ENCODE results near the gene NAT10. TPM values are rescaled to one million over a fixed set of nuclear protein-coding genes. Genes with fewer than 3 reads are reported as not detected.
A peak's percentile ranks its signal among the peaks of the same experiment; 100 is the strongest.
"Not testable (repeated sequence)": the region's sequence is repeated elsewhere in the genome, so short reads cannot be mapped to it uniquely, and the experiment has no call there.

The NAT10 gene
- total and polyA plus RNA-seq, 8 donors: 30.0 to 69.3 (median 62.6) TPM

- no peak for ATAC-seq
- TF ChIP-seq, protein P1, sequence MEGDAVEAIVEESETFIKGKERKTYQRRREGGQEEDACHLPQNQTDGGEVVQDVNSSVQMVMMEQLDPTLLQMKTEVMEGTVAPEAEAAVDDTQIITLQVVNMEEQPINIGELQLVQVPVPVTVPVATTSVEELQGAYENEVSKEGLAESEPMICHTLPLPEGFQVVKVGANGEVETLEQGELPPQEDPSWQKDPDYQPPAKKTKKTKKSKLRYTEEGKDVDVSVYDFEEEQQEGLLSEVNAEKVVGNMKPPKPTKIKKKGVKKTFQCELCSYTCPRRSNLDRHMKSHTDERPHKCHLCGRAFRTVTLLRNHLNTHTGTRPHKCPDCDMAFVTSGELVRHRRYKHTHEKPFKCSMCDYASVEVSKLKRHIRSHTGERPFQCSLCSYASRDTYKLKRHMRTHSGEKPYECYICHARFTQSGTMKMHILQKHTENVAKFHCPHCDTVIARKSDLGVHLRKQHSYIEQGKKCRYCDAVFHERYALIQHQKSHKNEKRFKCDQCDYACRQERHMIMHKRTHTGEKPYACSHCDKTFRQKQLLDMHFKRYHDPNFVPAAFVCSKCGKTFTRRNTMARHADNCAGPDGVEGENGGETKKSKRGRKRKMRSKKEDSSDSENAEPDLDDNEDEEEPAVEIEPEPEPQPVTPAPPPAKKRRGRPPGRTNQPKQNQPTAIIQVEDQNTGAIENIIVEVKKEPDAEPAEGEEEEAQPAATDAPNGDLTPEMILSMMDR (IDR thresholded peaks at IDR 0.05): no peak
- Histone ChIP-seq H3K4me1 (peaks cover 0 to 5% of the 10 kb centered on the region in 2 donors), H3K9me3 (no peaks in the 10 kb centered on the region), H3K27ac (no peak overlapping the region), H3K36me3 (peaks cover 3 to 100% of the 10 kb centered on the region in 2 donors), H3K27me3 (no peaks in the 10 kb centered on the region), H3K4me3 (no peak overlapping the region)
- DNase-seq: no peak
- intact Hi-C loops (cut with DNase I): no loop called here
These were observed 20.8 kb upstream of the NAT10 start for GRCh38 chr11:34084637-34085036.

- DNase-seq: no peak
- Histone ChIP-seq H3K36me3 (peaks cover 3 to 100% of the 10 kb centered on the region in 2 donors), H3K9me3 (no peaks in the 10 kb centered on the region), H3K4me3 (no peak overlapping the region), H3K27ac (peak overlapping the region in 1 of 2 donors; percentile 58), H3K4me1 (peaks cover 0 to 5% of the 10 kb centered on the region in 2 donors), H3K27me3 (no peaks in the 10 kb centered on the region)
- intact Hi-C loops (cut with DNase I): no loop called here
- TF ChIP-seq, protein P1 (IDR thresholded peaks at IDR 0.05): no peak
- ATAC-seq: no peak
These were observed 18.7 kb upstream of the NAT10 start for GRCh38 chr11:34086554-34087283.

DNA sequence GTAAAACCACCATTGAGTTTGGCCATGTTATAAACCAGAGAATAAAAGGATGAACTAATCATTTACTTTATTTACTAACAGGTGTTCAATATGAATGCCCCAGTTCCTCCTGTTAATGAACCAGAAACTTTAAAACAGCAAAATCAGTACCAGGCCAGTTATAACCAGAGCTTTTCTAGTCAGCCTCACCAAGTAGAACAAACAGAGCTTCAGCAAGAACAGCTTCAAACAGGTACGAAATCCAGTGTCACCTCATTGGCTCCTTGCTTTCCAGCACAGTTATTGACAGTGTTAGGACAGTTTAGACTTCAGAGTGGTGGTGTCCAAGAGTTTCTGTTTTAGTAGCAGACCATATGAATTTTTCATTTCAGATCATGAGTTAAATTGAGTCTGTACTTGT is 13.6 kb upstream of the NAT10 start:
- no peak overlapping the region for H3K27ac ChIP-seq
- intact Hi-C loops (cut with DNase I): no loop called here
- H3K27me3 ChIP-seq: no peaks in the 10 kb centered on the region
- H3K4me1 ChIP-seq: no peaks in the 10 kb centered on the region
- no peaks in the 10 kb centered on the region for H3K9me3 ChIP-seq
- peaks cover 0 to 100% of the 10 kb centered on the region in 2 donors for H3K36me3 ChIP-seq
- DNase-seq: no peak
- TF ChIP-seq, protein P1 (IDR thresholded peaks at IDR 0.05): no peak
- H3K4me3 ChIP-seq: no peak overlapping the region
- ATAC-seq: no peak

GRCh38 chr11:34094900-34095299 is 10.5 kb upstream of the NAT10 start:
- ATAC-seq; H3K27me3 ChIP-seq; intact Hi-C loops (cut with DNase I); H3K4me3 ChIP-seq; H3K27ac ChIP-seq; H3K9me3 ChIP-seq; DNase-seq; H3K4me1 ChIP-seq: not testable (repeated sequence)
- peaks cover 0 to 100% of the 10 kb centered on the region in 2 donors for H3K36me3 ChIP-seq

- intact Hi-C loops (cut with DNase I): no loop called here
- DNase-seq: no peak
These were observed 6.6 kb upstream of the NAT10 start for GRCh38 chr11:34098813-34099212.

More at GRCh38 chr11:34098813-34099212, 6.6 kb upstream of the NAT10 start:
- no peak overlapping the region for H3K4me3 ChIP-seq
- no peaks in the 10 kb centered on the region for H3K9me3 ChIP-seq
- no peak overlapping the region for H3K27ac ChIP-seq
- no peak for ATAC-seq
- no peaks in the 10 kb centered on the region for H3K4me1 ChIP-seq
- H3K36me3 ChIP-seq: peaks cover 0 to 78% of the 10 kb centered on the region in 2 donors
- TF ChIP-seq, protein P1 (IDR thresholded peaks at IDR 0.05): no peak
- no peaks in the 10 kb centered on the region for H3K27me3 ChIP-seq

All from left lung (tissue), 10 donors.